ENCODE measurements around the gene DLL1.

DLL1 gene

GRCh38 chr6:170294813-170295509 lies 4.1 kb upstream of the DLL1 start:
- DNase-seq: no peak

- DNase-seq: no peak
These were observed 3.4 kb upstream of the DLL1 start for GRCh38 chr6:170294298-170294730.

- DNase-seq: no peak
These were observed 2.7 kb upstream of the DLL1 start for GRCh38 chr6:170293341-170294231.

DNA sequence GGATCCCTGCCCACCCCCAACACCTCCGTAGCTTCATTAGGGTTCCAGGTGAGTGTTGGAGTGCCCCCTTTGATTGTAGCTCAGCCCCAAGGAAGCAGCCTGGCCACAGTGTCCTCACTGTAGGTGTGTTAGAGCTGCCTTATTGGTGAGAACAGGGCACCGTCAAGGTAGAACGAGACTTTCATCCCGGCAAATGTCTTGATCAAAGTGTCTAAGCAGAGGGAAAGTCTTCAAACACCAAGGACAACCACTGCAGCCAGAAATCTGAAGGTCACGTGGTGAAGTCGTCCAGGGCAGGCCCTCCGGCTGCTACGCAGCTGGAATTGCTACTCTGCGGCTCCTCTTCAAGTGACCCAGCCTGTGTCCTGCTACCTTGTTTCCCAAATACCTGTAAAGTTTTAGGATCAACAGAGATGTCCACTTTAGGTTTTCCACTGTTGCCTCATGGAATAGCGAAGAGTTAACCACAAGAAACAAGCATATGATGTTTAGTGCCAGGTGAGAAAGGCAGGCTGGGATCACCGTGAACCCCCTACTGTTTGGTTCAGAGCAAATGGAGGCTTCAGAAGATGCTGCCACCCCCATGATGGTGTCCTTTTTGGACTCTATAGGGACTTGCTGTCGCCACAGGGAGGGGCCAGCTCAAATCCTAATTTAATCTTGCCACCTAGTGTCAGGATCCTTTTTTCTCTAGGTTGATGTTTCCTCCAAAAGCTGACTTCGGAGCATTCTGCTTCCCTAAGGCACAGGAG lies 1.7 kb upstream of the DLL1 start:
- peak; percentile 19 for DNase-seq

DNA sequence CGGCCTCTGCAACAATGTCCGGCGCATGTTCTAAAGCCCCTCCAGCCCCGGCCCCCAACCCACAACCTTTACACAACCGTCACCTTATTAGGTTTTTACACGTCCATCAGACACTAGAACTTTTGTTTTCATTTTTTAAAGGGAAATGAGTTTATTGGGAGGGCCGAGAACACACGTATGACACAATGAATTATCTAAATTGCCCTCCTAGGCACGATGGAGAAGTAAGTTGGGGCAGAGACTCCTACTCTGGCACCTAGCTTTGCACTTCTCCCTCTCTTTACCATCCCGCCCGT lies 1.2 kb upstream of the DLL1 start:
- DNase-seq: no peak

- peak; percentile 30 for DNase-seq
These were observed 613 bp upstream of the DLL1 start for GRCh38 chr6:170291271-170292110.

DNA sequence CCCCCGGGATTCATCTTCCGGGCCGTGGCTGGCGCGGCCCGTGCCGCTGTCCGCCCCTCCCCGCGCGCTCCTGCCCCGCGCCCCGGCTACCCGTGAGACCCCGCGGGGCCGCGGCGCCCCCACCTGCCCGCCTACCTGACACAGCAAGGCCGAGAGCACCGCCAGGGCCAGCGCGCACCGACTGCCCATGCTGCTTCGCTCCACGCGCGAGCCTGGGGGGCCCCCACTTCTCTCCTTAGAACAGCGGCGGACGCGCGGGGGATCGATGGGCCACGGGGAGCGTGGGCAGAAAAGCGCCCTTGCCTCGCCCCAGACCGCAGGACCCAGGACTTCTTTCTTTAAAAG lies 955 bp downstream of the DLL1 start:
- no peak for DNase-seq

GRCh38 chr6:170289180-170289931 lies 1.5 kb downstream of the DLL1 start:
- DNase-seq: no peak

GRCh38 chr6:170288852-170289179 lies 2.1 kb downstream of the DLL1 start:
- DNase-seq: no peak

- DNase-seq: no peak
These were observed 2.7 kb downstream of the DLL1 start for GRCh38 chr6:170288091-170288631.

- DNase-seq: no peak
These were observed 3.5 kb downstream of the DLL1 start for GRCh38 chr6:170287371-170287876.

DNA sequence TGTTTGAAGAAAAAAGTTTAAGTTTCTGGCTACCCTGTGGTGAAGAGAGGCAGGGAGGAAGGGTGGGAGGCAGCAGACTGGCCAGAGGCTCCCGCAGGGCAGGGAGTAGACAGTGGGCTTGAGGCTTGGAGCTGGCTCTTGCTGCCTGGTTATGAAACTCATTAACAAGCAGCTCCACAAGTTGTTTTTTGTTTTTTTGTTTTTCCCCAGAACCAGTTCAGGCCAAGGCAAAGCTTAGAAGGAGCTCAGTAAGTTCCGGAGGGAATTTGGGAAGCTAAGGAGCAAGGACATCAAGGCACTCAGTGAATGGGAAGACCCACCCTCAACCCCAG lies 4.0 kb downstream of the DLL1 start:
- no peak for DNase-seq

- DNase-seq: no peak
These were observed 4.5 kb downstream of the DLL1 start for GRCh38 chr6:170286246-170286933.

DNA sequence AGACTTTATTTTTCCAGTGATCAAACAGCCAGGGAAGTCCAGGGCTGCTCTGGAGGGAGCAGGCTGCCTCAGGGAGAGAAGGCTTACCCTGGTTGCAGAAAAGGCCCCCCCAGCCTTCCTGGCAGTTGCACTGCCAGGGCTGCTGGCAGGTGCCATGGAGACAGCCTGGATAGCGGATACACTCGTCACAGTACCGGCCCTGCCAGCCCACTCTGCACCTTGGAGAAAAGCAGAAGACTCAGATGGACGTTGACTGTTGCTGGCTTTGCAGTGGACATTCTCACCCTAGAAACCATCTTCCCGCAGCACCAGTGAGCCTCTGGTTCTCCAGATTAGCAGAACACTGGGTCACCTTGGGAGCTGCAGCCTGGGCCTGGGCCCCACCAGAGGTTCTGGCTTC lies 5.4 kb downstream of the DLL1 start:
- no peak for DNase-seq

GRCh38 chr6:170284866-170285469 lies 5.9 kb downstream of the DLL1 start:
- no peak for DNase-seq

DNA sequence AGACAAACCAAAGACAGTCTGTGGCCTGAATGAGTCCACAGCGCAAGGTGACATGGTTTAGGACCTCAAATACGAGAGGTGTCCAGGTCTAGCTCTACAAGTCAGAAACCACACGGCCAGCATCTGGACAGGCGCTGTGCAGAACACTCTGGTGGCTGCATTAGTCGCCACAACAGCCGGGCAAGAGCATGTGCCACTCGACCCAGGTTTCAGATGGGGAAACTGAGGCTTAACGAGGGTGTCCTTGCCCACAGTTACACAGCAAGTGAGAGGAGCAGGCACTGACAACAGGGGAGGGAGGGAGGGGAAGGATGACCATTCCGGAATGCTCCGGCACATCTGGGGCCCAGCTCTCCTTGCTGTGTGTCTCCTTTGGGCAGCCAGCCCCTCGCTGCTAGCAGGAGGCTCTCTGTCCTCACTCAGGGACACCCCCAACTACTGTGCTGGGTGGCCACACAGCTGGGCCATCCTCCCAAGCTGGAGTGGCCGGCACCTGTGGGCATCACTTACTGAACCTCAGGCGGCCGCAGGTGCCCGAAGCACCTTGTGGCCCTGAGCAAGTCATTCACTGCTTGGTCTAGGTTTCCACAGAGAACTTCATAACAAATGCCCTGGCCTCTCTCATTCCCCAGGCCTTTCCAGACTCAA lies 6.6 kb downstream of the DLL1 start:
- DNase-seq: no peak

GRCh38 chr6:170283212-170284081 lies 7.4 kb downstream of the DLL1 start:
- DNase-seq: no peak

DNA sequence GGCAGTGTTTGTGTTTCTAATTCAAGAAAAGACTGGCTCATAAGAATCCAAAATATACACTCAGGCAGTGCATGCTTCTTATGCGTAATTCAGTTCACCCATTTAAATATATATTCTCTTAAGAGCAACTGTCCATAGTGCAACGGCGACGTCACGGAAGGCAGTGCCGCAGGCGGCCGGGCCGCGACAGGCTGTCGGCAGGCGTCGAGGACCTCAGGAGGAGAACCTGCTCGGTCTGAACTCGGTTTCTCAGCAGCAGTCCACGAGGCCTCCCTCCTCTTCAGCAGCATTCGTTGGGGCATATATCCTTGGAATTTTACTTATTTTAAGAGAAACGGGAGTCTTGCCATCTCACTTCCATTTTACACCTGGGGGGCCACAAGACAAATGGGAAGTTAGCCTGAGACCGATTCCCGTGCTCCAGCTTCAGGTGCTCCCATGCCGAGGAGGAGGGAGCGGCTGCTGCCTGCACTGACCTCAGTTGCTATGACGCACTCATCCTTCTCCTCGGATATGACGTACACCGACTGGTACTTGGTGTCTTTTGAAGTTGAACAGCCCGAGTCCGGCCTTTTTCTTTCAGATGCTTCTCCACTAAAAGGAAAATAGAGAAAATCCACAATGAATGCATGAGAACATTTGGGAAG lies 8.2 kb downstream of the DLL1 start:
- DNase-seq: no peak
